ENCODE measurements around the gene TMEM116.
A peak's percentile ranks its signal among the peaks of the same experiment; 100 is the strongest.
"Not testable (repeated sequence)": the region's sequence is repeated elsewhere in the genome, so short reads cannot be mapped to it uniquely, and the experiment has no call there.

The TMEM116 gene

DNA sequence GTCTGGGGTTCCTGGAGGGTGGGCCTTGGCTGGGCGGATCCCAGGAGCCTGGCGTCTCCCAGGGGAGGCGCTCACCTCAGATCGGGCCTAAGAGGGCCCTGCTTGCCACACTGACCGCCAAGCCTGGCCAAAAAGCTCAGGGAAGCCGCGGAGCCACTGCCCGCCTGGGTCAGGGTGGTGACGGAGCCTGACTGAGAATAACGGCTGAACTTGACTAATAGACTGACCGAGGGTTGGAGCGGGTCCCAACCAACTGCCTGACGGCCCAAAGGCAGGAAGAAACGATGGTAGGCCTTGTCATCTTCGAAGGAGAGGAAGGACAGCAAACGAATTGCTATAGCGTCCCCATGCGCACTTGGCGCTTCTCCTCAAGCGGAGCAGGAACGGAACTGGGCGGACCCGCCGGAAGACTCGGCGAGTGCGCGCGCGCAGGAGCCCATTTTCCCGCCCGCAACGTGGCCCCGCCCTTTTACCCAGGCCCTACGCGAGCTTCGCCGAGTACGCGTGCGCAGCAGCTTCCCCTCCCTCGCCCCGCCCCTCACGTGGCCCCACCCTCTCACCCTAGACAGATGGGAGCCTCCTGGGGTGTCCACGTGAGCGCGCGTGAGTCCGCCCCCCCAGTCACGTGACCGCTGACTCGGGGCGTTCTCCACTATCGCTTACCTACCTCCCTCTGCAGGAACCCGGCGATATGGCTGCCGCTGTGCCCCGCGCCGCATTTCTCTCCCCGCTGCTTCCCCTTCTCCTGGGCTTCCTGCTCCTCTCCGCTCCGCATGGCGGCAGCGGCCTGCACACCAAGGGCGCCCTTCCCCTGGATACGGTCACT lies at the start of gene TMEM116, which contains the start of gene ERP29:
TMEM116 (minus strand) TSS at position 391 of the 826 bp plus-strand sequence. CDS start 7,895 bp downstream, outside the sequence.
ERP29 (plus strand) TSS at position 652 of the 826 bp plus-strand sequence; CDS start at position 692, 40 bp downstream.
- DNase-seq (ENCODE audit: low read depth in 1 of 2, low spot score in 1 of 2) = peak; percentile 100

DNA sequence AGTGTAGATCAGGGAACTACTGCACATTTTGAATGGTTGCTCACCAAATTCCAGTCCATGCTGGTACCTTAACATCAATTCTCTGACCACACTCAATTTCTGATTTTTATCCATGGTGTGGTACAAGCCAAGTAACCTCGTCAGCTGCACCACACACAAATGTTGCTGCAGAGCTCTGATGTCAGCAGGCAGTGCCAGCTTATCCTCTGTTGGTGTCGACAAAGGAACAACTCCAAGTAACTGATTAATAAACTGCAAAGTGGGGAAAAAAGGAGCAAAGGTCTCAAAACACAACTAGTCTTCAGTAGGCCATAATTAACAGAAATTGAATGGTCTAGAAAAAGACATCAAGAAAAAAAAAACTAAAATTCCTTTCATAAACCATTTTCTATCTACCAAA lies 48.2 kb upstream of the TMEM116 start:
- no peak for DNase-seq (ENCODE audit: low read depth in 1 of 2, low spot score in 1 of 2)

DNA sequence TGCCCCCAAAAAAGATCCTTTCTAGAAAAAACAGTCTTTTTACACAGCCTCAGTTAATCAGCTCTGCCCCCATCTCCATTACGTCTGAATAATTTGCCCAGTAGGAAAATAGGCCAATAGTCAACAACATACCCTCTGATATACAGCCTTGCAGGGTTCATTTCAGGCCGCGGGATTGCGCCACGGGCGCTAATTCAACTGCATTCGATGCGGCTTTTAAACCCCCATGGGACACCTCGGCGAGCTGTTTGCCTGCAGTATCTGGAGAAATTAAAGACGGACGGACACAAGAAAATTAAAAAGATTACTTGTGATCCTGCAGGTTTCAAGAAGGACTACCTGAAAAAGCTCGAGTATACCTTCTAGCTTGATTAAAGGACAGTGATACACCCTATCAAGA lies 36.4 kb upstream of the TMEM116 start:
- no peak for DNase-seq (ENCODE audit: low read depth in 1 of 2, low spot score in 1 of 2)

DNA sequence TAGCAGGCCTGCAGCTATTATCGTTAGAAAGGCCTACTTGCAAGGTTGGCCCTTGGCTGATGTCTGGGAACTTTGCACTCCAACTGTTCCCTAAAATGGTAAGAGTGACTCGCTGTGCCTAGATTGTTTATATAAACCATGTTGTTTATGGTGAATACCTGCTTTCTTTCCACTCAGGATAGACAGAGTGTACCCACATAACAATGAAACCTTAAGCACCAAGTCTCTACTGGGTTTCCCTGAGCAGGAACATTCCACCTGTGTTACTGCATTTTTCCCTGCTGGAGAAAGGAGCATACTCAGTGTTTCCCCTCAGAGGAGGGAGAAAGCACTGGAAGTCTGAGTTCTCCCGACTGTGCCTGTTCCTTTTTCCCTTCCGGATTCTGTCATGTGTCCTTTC lies 33.0 kb upstream of the TMEM116 start:
- DNase-seq (ENCODE audit: low read depth in 1 of 2, low spot score in 1 of 2) = no peak

DNA sequence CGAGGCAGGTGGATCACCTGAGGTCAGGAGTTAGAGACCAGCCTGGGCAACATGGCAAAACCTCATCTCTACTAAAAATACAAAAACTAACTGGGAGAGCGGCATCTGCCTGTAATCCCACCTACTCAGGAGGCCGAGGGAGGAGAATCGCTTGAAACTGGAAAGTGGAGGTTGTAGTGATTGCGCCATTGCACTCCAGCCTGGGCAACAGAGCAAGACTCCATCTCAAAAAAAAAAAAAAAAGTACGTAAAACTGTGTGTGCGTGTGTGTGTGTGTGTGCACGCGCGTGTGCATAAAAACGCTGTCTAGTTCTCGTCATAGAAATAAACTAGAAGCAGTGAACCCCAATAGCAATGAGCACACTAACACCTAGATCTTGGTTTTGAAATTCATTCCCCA lies 23.6 kb upstream of the TMEM116 start:
- not testable (repeated sequence) for DNase-seq (ENCODE audit: low read depth in 1 of 2, low spot score in 1 of 2)

DNA sequence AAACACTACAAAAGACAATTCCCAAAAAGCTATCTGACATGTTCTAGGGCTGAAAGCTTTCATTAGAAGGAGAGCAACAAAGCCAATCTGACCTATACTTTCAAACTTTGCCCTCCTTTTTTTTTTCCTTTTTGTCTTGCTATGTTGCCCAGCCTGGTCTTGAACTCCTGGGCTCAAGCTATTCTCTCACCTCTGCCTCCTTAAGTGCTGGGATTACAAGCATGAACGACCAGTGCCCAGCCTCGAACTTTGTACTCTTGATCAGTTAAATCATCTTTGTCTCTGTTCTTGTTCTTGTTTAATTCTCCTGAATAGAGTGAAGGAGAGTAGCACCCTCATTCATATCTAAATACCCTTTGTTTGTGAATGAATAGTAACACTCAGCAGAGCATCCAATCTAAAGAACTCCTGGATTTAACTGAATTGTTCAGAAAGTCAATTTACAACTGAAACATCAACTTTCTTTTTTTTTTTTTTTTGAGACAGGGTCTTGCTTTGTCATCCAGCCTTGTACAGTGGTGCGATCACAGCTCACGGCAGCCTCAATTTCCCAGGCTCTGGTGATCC lies 22.3 kb upstream of the TMEM116 start:
- no peak for DNase-seq (ENCODE audit: low read depth in 1 of 2, low spot score in 1 of 2)

DNA sequence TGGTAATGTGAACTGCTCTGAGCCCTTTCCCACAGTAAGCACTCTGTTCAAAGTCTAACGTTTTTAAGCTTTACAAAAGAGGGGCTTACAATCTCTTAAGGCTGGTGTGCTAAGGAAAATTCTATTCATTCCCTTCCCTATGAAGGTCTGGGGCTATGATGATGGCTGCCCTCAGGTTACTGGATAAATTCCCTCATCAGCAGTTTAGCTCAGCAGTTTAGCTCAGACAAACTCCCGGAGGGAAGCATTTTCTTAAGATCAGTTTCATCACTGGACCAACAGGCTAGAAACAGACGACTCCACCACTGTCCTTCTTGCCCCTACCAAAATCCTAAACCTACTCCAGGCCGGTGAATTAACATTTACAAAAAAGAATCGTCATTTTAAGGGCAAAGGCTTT lies 19.3 kb upstream of the TMEM116 start:
- DNase-seq (ENCODE audit: low read depth in 1 of 2, low spot score in 1 of 2) = no peak

DNA sequence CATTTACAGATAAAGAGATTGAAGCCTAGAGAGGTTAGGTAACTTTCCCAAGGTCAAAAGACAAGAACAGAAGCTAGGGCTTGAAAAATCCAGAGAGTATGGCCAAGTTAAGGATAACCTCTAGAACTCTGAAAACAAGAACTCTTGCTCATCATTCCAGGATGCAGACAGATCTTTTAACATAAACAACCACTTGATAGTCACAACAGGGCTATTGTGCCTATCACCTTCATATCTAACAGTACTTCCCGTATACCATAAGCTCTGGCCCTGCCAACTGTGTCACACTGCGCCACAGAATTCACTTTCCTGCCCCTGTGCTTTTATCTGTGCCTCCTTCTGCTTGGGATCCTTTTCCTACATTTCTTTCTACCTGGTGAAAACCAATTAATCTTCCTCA lies 18.5 kb upstream of the TMEM116 start:
- DNase-seq (ENCODE audit: low read depth in 1 of 2, low spot score in 1 of 2) = no peak

DNA sequence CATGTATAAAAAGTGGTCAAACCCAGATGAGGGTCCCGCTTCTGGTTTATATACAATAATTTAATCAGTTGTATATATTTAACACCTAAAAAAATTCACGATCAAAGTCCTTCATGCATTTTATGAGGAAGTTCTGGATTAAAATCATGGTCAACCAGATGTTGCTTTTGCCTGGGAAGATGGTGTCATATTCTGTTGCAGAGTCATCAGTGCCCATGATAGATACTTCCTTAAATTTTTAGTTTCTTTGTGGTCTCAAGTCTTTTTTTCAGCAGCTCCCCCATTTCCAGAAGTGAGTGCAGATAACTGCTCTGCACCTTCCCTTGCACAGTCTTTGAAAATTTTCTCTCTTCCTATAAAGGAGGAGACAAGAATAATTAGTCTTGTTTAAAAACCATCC lies 16.3 kb upstream of the TMEM116 start:
- no peak for DNase-seq (ENCODE audit: low read depth in 1 of 2, low spot score in 1 of 2)

DNA sequence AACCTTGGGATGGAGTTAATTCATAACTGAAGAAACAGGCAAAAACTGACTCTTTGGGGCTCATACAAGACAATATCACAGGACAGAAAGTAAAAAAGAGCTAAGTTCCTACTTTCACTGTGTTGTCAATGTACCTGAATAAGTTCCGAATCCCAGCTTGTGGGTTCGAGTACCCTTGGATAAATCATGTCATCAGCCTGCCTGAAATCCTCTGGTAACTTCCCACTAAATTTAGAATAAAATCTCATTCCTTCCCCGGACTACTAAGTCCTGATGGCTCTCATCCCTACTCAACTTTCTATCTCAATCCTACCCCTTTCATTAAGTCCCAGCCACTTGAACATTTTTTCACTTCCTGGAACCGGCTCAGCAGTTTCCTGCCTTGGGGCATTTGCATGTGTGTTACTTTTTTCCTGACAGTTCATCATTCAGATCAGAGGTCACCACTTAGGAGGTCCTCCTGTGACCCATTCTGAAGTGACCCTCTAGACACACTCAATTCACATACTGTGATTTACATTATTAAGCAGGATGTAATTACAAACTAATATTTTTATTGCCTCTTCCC lies 12.9 kb upstream of the TMEM116 start:
- DNase-seq (ENCODE audit: low read depth in 1 of 2, low spot score in 1 of 2) = no peak

DNA sequence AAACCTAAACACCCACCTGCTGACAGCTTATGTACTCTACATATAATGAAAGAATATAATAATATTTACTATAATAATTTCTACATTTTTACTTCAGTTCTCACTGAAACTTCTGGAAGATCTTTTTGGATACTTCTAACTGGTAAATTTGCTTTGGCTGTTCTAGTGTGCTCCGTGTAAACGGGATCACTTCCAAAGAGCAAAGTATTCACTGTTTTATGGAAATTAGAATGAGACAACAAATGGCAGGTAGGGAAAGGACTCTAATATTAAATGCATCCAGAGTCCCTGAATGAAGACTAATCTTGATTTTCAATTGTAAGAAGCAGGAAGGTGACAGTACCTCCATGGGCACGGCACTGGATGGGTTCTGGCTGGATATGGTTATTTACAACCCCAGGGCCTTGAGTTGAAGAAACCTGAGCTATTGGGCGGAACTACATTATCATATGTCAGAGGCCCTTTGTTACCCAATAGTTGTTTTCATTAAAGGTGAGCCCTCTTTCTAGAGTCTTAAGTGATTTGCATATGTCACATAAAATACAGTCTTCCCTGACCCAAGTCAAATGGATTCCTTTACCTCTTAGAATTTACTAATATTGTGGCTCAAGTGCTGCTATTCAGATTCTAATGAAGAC lies 10.9 kb upstream of the TMEM116 start:
- no peak for DNase-seq (ENCODE audit: low read depth in 1 of 2, low spot score in 1 of 2)

DNA sequence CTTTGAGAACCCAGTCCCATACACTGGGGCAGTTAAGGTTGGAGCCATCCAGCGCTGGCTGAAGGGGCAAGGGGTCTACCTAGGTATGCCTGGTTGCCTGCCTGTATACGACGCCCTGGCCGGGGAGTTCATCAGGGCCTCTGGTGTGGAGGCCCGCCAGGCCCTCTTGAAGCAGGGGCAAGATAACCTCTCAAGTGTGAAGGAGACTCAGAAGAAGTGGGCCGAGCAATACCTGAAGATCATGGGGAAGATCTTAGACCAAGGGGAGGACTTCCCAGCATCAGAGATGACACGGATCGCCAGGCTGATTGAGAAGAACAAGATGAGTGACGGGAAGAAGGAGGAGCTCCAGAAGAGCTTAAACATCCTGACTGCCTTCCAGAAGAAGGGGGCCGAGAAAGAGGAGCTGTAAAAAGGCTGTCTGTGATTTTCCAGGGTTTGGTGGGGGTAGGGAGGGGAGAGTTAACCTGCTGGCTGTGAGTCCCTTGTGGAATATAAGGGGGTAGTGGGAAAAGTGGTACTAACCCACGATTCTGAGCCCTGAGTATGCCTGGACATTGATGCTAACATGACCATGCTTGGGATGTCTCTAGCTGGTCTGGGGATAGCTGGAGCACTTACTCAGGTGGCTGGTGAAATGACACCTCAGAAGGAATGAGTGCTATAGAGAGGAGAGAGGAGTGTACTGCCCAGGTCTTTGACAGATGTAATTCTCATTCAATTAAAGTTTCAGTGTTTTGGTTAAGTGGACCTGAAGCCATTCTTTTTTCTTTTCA lies 9.5 kb upstream of the TMEM116 start:
- no peak for DNase-seq (ENCODE audit: low read depth in 1 of 2, low spot score in 1 of 2)

DNA sequence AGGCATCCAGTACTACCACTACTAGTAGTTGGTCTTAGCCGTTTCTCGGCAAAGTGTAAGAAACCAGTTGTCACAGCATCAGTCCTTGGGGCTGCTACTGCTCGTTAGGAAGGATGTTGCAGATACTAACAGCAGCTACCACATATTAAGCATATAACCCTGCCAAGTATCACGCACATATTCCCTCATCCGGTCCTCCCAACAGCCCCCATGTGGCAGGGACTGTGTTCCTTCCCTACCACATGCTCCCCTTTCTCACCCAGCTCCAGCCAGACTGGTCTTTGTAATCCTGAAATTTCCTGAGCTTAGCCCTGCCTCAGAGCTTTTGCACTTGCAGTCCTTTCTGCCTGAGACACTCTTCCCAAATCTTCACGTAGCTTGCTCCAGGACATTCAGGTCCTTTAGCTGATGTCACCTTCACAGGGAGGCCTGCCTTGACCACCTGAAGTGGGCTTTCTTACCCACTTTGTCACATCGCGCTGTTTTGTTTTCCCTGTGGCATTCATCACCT lies 8.0 kb upstream of the TMEM116 start:
- no peak for DNase-seq (ENCODE audit: low read depth in 1 of 2, low spot score in 1 of 2)

DNA sequence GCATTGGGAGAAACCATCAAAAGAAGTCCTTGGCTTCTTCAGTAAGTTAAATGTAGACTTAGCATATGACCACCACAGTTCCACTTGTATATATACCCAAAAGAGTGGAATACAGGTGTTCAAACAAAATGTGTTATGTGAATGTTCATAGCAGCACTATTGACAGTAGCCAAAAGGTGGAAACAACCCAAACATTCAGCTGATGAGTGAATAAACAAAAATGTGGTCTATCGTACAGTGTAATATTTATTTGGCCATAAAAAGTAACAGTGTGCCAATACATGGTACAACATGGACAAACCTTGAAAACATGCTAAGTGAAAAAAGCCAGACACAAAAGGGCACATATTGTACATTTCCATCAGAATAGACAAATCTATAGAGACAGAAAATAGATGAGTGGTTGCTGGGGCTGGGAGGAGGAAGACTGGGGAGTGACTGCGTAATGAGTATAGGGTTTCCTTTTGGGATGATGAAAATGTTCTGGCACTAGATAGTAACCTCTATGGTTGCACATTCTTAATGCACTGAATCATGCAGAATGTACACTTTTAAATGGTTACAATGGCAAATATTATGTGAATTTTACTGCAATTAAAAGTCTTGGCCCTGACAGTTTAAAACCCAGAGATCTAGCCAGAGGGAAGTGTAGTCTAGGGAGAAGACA lies 5.7 kb upstream of the TMEM116 start:
- DNase-seq (ENCODE audit: low read depth in 1 of 2, low spot score in 1 of 2) = no peak

DNA sequence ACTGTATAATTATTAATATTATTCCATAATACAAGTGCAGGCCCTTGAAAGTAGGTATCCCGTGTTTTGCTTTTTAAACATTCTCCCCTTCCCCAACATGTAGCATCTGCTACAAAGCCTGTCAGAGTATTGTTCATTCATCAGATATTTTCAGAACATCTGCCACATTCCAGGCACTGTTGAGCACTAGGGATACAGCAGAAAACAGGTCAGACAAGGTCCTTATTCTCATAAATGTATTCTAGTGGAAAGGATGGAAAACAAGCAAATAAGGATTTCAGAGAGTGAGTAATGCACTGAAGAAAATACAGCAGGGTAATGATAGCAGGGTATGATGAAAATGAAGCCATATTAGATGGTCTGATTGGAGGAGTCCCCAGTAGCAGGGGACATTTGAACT lies 4.1 kb upstream of the TMEM116 start:
- no peak for DNase-seq (ENCODE audit: low read depth in 1 of 2, low spot score in 1 of 2)

DNA sequence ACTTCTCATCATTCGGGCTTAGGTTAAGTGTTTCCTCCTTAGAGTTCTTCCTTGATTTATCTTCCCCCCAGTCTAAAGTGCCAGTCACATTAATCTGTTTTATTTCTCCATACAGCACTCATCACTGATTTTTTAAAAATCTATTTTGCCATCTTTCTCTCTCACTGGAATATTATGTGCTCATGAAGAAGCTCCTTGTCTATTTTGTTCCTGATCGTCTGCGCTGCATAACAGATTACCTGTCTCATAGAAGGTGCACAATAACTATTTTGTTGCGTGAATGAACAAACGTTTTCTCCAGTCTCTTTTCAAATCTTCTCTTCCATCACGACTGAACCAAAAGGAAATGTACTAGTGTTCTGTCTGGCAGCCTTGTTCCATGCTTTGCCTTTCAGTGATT lies 3.0 kb upstream of the TMEM116 start:
- no peak for DNase-seq (ENCODE audit: low read depth in 1 of 2, low spot score in 1 of 2)

DNA sequence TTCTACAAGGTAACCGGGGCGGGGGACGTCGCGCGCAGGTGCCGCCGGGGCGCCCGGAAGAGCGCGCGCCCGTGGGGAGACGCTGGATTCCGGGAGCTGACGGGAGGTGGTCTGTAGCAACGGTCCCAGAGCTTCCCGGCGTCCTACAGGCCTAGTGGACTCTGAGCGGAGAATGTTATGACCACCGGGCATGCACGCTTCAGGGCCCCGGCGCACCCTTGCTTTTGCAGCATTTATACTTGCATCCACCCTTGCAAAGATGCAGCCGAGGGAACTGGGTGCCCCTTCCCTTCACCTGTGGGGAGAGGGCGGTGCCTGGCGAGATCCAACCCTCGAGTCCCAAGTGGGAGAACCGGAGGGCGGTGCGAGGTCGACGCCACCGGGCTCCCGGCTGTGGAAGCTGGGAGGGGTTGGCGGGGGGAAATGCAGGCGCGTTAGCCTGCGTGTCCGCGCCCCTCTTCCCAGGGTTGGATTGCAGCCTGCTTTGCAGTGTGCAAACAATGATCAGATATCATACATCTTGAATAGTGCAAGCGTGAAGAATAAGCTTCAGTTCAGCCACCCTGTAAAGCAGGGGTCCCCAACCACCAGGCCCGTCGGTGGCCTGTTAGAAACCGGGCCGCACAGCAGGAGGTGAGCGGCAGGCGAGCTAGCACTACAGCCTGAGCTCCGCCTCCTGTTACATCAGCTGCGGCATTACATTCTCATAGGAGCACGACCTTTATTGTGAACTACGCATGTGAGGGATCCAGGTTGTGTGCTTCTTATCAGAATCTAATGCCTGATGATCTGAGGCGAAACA lies 837 bp upstream of the TMEM116 start:
- peak; percentile 35 to 57 for DNase-seq (ENCODE audit: low read depth in 1 of 2, low spot score in 1 of 2)

DNA sequence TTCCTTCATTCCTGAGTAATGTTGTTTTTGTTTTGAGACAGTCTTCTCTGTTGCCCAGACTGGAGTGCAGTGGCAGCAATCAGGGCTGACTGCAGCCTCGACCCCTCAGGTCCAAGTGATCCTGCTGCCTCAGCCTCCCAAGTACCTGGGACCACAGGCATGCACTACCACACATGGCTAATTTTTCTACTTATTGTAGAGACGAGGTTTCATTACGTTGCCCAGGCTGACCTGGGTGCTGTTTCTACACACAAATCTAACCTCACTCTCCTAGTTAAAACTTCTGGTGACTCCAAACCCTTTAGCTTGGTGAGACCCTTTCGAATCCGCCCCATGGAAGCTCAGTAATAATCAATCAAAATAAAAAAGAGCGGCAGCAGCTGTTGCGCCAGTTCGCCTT lies 1.3 kb downstream of the TMEM116 start:
- DNase-seq (ENCODE audit: low read depth in 1 of 2, low spot score in 1 of 2) = no peak
